ENCODE results near the gene PDZD2.

PDZD2 gene

GRCh38 chr5:31807789-31808540 lies 169.0 kb downstream of the PDZD2 start:
- H3K4me1 ChIP-seq = peaks cover 0 to 4% (median 0%) of the 10 kb centered on the region in 4 donors
- H3K27me3 ChIP-seq = no peaks in the 10 kb centered on the region
- no peak overlapping the region for H3K4me3 ChIP-seq
- TF ChIP-seq CTCF (IDR thresholded peaks at IDR 0.05) = no peak
- H3K36me3 ChIP-seq = no peaks in the 10 kb centered on the region
- no peak overlapping the region for H3K27ac ChIP-seq
- no peaks in the 10 kb centered on the region for H3K9me3 ChIP-seq
- intact Hi-C loops (cut with DNase I; ENCODE audit: low total_unique reads) = loop anchor here (2.0 to 5.0 kb wide), 2 partner anchors 169 to 226 kb away; partner anchors contain the start of gene PDZD2
- no peak for DNase-seq

GRCh38 chr5:31809050-31809870 lies 170.3 kb downstream of the PDZD2 start:
- no peaks in the 10 kb centered on the region for H3K36me3 ChIP-seq
- TF ChIP-seq CTCF (IDR thresholded peaks at IDR 0.05) = peak; percentile 80 to 81
- peak; percentile 67 to 80 for DNase-seq
- H3K27me3 ChIP-seq = no peaks in the 10 kb centered on the region
- H3K27ac ChIP-seq = no peak overlapping the region
- no peak overlapping the region for H3K4me3 ChIP-seq
- peaks cover 0 to 4% (median 0%) of the 10 kb centered on the region in 4 donors for H3K4me1 ChIP-seq
- intact Hi-C loops (cut with DNase I; ENCODE audit: low total_unique reads) = loop anchor here (2.0 to 5.0 kb wide), 2 partner anchors 170 to 227 kb away; partner anchors contain the start of gene PDZD2
- no peaks in the 10 kb centered on the region for H3K9me3 ChIP-seq

GRCh38 chr5:31811210-31811609 lies 172.3 kb downstream of the PDZD2 start:
- intact Hi-C loops (cut with DNase I; ENCODE audit: low total_unique reads) = no loop called here
- Histone ChIP-seq H3K4me3 (no peak overlapping the region), H3K36me3 (no peaks in the 10 kb centered on the region), H3K9me3 (no peaks in the 10 kb centered on the region), H3K27ac (no peak overlapping the region), H3K27me3 (no peaks in the 10 kb centered on the region), H3K4me1 (peaks cover 0 to 4% (median 0%) of the 10 kb centered on the region in 4 donors)
- no peak for TF ChIP-seq CTCF (IDR thresholded peaks at IDR 0.05)
- DNase-seq = no peak

- intact Hi-C loops (cut with DNase I; ENCODE audit: low total_unique reads) = no loop called here
- no peak for TF ChIP-seq CTCF (IDR thresholded peaks at IDR 0.05)
- DNase-seq = no peak
- no peak overlapping the region for H3K4me3 ChIP-seq
- H3K4me1 ChIP-seq = no peaks in the 10 kb centered on the region
- H3K9me3 ChIP-seq = no peaks in the 10 kb centered on the region
- H3K36me3 ChIP-seq = no peaks in the 10 kb centered on the region
- H3K27ac ChIP-seq = no peak overlapping the region
- H3K27me3 ChIP-seq = no peaks in the 10 kb centered on the region
These were observed 176.4 kb downstream of the PDZD2 start for GRCh38 chr5:31815376-31815775.

GRCh38 chr5:31819926-31820516 lies 181.1 kb downstream of the PDZD2 start:
- no peaks in the 10 kb centered on the region for H3K4me1 ChIP-seq
- DNase-seq = no peak
- H3K9me3 ChIP-seq = no peaks in the 10 kb centered on the region
- H3K36me3 ChIP-seq = no peaks in the 10 kb centered on the region
- H3K27me3 ChIP-seq = no peaks in the 10 kb centered on the region
- intact Hi-C loops (cut with DNase I; ENCODE audit: low total_unique reads) = no loop called here
- no peak overlapping the region for H3K27ac ChIP-seq
- no peak for TF ChIP-seq CTCF (IDR thresholded peaks at IDR 0.05)
- H3K4me3 ChIP-seq = no peak overlapping the region

All from tibial artery (tissue), 4 donors.